ENCODE data around the gene STEAP4. TPM values are rescaled to one million over a fixed set of nuclear protein-coding genes. Genes with fewer than 3 reads are reported as not detected.

The STEAP4 gene
- total and polyA plus RNA-seq, 9 of the 15 experiments (the other 6 are each of a cell fraction or from before 2014, with no cell fraction given): 0.07 TPM; not detected in 8

DNA sequence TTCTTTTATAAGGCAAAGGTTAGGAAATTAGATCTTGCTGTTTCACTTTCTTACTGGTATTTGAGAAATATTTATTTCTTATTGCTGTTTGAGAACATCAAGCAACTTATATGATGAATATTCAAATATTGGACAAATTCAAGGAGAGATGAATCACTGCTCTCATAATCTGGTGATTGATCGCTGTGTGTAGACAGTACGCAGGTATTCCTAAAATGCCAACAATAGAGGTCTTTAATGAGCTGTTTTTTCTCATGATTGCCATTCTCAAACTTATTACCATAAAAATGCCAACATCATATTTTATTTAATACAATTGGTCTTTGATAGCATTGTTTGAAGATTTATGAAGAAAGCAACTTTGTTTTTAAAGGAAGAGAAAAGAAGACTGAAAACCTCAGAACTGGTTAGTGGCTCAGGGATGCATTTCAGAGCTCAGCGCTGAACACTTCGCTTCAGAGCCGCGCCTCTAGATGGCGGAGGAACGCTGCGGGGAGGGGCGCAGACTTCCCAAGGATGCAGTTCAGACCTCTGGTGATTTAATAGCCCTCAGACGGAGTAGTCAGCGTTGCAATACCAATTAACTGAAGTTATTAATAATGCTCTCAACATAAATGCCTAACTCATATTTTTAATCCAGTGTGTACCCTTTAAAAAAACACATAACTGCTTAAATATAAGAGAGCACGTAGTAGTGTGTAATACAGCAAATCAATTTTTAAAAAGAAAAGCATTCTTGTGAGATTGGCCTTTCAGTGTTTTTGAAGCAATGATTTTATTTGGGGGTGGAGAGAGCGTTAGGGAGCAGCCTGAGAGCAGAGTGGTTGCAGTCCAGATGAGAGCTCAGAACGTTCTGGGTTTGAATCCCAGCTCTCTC, 38.5 kb upstream of the STEAP4 start:
- ATAC-seq: peak; percentile 96
- intact Hi-C loops (cut with micrococcal nuclease): no loop called here
- BruUV-seq (replicated peaks): no TSS peak
- H3K4me1 ChIP-seq (replicated peaks in 1 of 2; ENCODE audit: control insufficient read depth in 2 of 2, insufficient read depth in 2 of 2, low read length in 2 of 2): no peaks in the 10 kb centered on the region
- TF ChIP-seq RAD21 (CRISPR knock-in tag; conservative IDR thresholded peaks at IDR 0.05 in 1 of 2, IDR thresholded peaks at IDR 0.05 in 1 of 2) (peak; percentile 12 to 31; a peak in 3 of 4 replicates), CTCF (IDR thresholded peaks at IDR 0.05 in 2 of 3, conservative IDR thresholded peaks at IDR 0.05 in 1 of 3; ENCODE audit: insufficient read depth in 2 of 3, low read depth in 1 of 3, low read length in 3 of 3) (peak; percentile 34 to 50 (median 43); a peak in 4 of 6 replicates), ZNF79 (CRISPR knock-in tag; IDR thresholded peaks at IDR 0.05; ENCODE audit: low read depth) (no peak), ZNF224 (CRISPR knock-in tag; IDR thresholded peaks at IDR 0.05) (no peak), ARID1B (IDR thresholded peaks at IDR 0.05) (no peak), HIVEP1 (CRISPR knock-in tag; IDR thresholded peaks at IDR 0.05) (no peak)
- TF ChIP-seq, protein P1, sequence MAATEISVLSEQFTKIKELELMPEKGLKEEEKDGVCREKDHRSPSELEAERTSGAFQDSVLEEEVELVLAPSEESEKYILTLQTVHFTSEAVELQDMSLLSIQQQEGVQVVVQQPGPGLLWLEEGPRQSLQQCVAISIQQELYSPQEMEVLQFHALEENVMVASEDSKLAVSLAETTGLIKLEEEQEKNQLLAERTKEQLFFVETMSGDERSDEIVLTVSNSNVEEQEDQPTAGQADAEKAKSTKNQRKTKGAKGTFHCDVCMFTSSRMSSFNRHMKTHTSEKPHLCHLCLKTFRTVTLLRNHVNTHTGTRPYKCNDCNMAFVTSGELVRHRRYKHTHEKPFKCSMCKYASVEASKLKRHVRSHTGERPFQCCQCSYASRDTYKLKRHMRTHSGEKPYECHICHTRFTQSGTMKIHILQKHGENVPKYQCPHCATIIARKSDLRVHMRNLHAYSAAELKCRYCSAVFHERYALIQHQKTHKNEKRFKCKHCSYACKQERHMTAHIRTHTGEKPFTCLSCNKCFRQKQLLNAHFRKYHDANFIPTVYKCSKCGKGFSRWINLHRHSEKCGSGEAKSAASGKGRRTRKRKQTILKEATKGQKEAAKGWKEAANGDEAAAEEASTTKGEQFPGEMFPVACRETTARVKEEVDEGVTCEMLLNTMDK (IDR thresholded peaks at IDR 0.05; ENCODE audit: borderline replicate concordance, insufficient read depth, low read depth, low read length, poor library complexity, severe bottlenecking): peak; percentile 52
- no peaks in the 10 kb centered on the region for H4K20me1 ChIP-seq (replicated peaks; ENCODE audit: control insufficient read depth, insufficient read depth, low read length)
- POLR2A ChIA-PET: no interaction called here
- FAIRE-seq: peak; percentile 15
- no peak overlapping the region for H3K9ac ChIP-seq (ENCODE audit: insufficient read depth in 1 of 2, low read depth in 2 of 2, low read length in 2 of 2)
- H3K36me3 ChIP-seq (ENCODE audit: control insufficient read depth, insufficient read depth, low read length): no peaks in the 10 kb centered on the region
- no peak overlapping the region for H3K4me2 ChIP-seq (ENCODE audit: insufficient read depth, low read length)
- no peak overlapping the region for H3K4me3 ChIP-seq
- H3K9me3 ChIP-seq (replicated peaks; ENCODE audit: control insufficient read depth, insufficient read depth, low read depth, low read length): no peaks in the 10 kb centered on the region
- H2AFZ ChIP-seq (ENCODE audit: low read depth, low read length): no peak overlapping the region
- WGBS (ENCODE audit: insufficient coverage, low coverage, missing lambda C conversion rate): 2% methylated on average over 15 of the region's 15 CpGs
- CTCF ChIA-PET (ENCODE audit: low intra/inter-chr PET ratio): no interaction called here
- in situ Hi-C loops (cut with MboI): no loop called here
- no peak overlapping the region for H3K27ac ChIP-seq (ENCODE audit: extremely low read depth, low read depth, low read length)
- no peaks in the 10 kb centered on the region for H3K79me2 ChIP-seq (ENCODE audit: control insufficient read depth, insufficient read depth, low read length)
- no peaks in the 10 kb centered on the region for H3K27me3 ChIP-seq (ENCODE audit: control insufficient read depth in 2 of 2, insufficient read depth in 2 of 2, low read length in 2 of 2)
- peak; percentile 13 to 35 (median 22) for DNase-seq (ENCODE audit: extremely low read depth in 1 of 4, low spot score in 3 of 4)
- no peaks in the 10 kb centered on the region for H3K9me1 ChIP-seq (ENCODE audit: control insufficient read depth, insufficient read depth, low read length)
